SK-N-SH (cell line): ENCODE results near the gene WDR41. TPM values are rescaled to one million over a fixed set of nuclear protein-coding genes. Genes with fewer than 3 reads are reported as not detected.

Experiments used
- CTCF ChIA-PET: fragments of 300-600, 350-600 bp; formaldehyde crosslinking; extraction: SDS; loops from one replicate; lab custom pipeline; 2021; lab: Yijun Ruan, JAX
- POLR2A ChIA-PET: fragments of 350-600 bp; sonication (Branson Sonifier 250); formaldehyde crosslinking; extraction: SDS; loops from one replicate; lab custom pipeline; 2020; ENCODE audit warnings: antibody characterized with exemption, inconsistent platforms; lab: Yijun Ruan, JAX
- DNase-seq: peaks from one replicate; pipeline ENCODE4 v3.0.0; 2012
- H2AFZ ChIP-seq: fragments of 200-600 bp; sonication (generic); 2 replicates; pipeline ENCODE4 v1.8.1; 2016; ENCODE audit warnings: antibody characterized with exemption, mild to moderate bottlenecking, low read depth
- H3F3A ChIP-seq: fragments of 200-600 bp; sonication (generic); replicated peaks from 2 replicates; pipeline ENCODE3; 2016; ENCODE audit warnings: antibody characterized with exemption, mild to moderate bottlenecking; ENCODE audit not compliant: insufficient read depth
- H3K27ac ChIP-seq, 2 experiments: fragments of 200-500 bp in 1 of 2; fragments of 200-600 bp in 1 of 2; sonication (Bioruptor generic) in 1 of 2; sonication (generic), shearing (Covaris generic) in 1 of 2; 2 replicates each; pipeline versions ENCODE4 v1.5.1 to v1.6.1; 2014 to 2016; ENCODE audit warnings: low read depth in 2 of 2, inconsistent platforms in 1 of 2, low read length in 1 of 2, mild to moderate bottlenecking in 1 of 2, mixed read lengths in 1 of 2
- H3K27me3 ChIP-seq: fragments of 200-600 bp; sonication (generic), shearing (Covaris generic); 2 replicates; pipeline ENCODE4 v1.6.1; 2016; ENCODE audit warnings: mixed run types; ENCODE audit not compliant: insufficient read depth
- H3K36me3 ChIP-seq, 2 experiments: fragments of 200-500 bp in 1 of 2; fragments of 200-600 bp in 1 of 2; sonication (Bioruptor generic) in 1 of 2; sonication (generic) in 1 of 2; replicated peaks in 1 of 2; 2 replicates each; pipeline versions ENCODE3 to v1.5.1; 2014 to 2016; ENCODE audit warnings: low read length in 1 of 2, mild to moderate bottlenecking in 1 of 2; ENCODE audit not compliant: insufficient read depth in 2 of 2, control insufficient read depth in 1 of 2
- H3K4me1 ChIP-seq, 2 experiments: fragments of 200-500 bp in 1 of 2; fragments of 200-600 bp in 1 of 2; sonication (Bioruptor generic) in 1 of 2; sonication (generic), shearing (Covaris generic) in 1 of 2; 2 replicates each; pipeline versions ENCODE4 v1.5.1 to v1.6.1; 2014 to 2016; ENCODE audit warnings: low read depth in 1 of 2, low read length in 1 of 2, mixed run types in 1 of 2; ENCODE audit not compliant: insufficient read depth in 2 of 2, control insufficient read depth in 1 of 2
- H3K4me2 ChIP-seq: fragments of 200-600 bp; sonication (generic), shearing (Covaris generic); 2 replicates; pipeline ENCODE4 v1.6.1; 2017; ENCODE audit warnings: mixed run types
- H3K4me3 ChIP-seq, 2 experiments: fragments of 200-500 bp in 1 of 2; fragments of 200-600 bp in 1 of 2; sonication (Bioruptor generic) in 1 of 2; sonication (generic), shearing (Covaris generic) in 1 of 2; 2 replicates each; pipeline versions ENCODE4 v1.5.1 to v1.8.1; 2014 to 2016; ENCODE audit warnings: low read depth in 2 of 2, inconsistent platforms in 1 of 2, low read length in 1 of 2, mild to moderate bottlenecking in 1 of 2, mixed read lengths in 1 of 2, moderate library complexity in 1 of 2
- H3K79me2 ChIP-seq: fragments of 200-600 bp; sonication (generic); 2 replicates; pipeline ENCODE4 v1.8.1; 2017; ENCODE audit warnings: mild to moderate bottlenecking; ENCODE audit not compliant: insufficient read depth
- H3K9ac ChIP-seq: fragments of 200-600 bp; sonication (generic); 2 replicates; pipeline ENCODE4 v1.6.1; 2017; ENCODE audit warnings: mixed run types
- H3K9me2 ChIP-seq: fragments of 200-600 bp; sonication (generic); 2 replicates; pipeline ENCODE4 v1.6.1; 2017; ENCODE audit warnings: mixed run types
- H3K9me3 ChIP-seq: fragments of 200-600 bp; sonication (generic); 2 replicates; pipeline ENCODE4 v1.6.1; 2017; ENCODE audit warnings: mixed run types, mild to moderate bottlenecking, moderate library complexity
- H4K20me1 ChIP-seq: fragments of 200-600 bp; sonication (generic); 2 replicates; pipeline ENCODE4 v1.6.1; 2017; ENCODE audit warnings: mild to moderate bottlenecking, mixed run types; ENCODE audit not compliant: insufficient read depth
- CTCF ChIP-seq: fragments of 200-600 bp; sonication (generic); IDR thresholded peaks from 2 replicates; pipeline ENCODE4 v1.6.1; 2017; ENCODE audit warnings: antibody characterized with exemption, mild to moderate bottlenecking, moderate library complexity
- FOSL2 ChIP-seq: IDR thresholded peaks from 2 replicates; pipeline ENCODE4 v1.4.0; 2012; ENCODE audit warnings: low read depth, mild to moderate bottlenecking, moderate library complexity, borderline replicate concordance
- GATA2 ChIP-seq: sonication (generic); formaldehyde crosslinking; IDR thresholded peaks from 2 replicates; pipeline ENCODE4 v1.5.0; 2020; ENCODE audit warnings: mild to moderate bottlenecking, missing genetic modification reagents
- IRF3 ChIP-seq: fragments of 150-350 bp; IDR thresholded peaks from 2 replicates; pipeline ENCODE4 v1.6.1; 2016; ENCODE audit warnings: mild to moderate bottlenecking, low read depth, low read length
- MXI1 ChIP-seq: IDR thresholded peaks from 2 replicates; pipeline ENCODE4 v1.6.1; 2012; ENCODE audit warnings: mild to moderate bottlenecking, low read depth, low read length, improper control_type of control experiment
- PBX3 ChIP-seq: IDR thresholded peaks from 2 replicates; pipeline ENCODE4; 2012
- POLR2AphosphoS5 ChIP-seq: IDR thresholded peaks from 2 replicates; pipeline ENCODE4 v1.6.1; 2012; ENCODE audit warnings: low read depth, low read length
- RAD21 ChIP-seq: IDR thresholded peaks from 2 replicates; pipeline ENCODE4 v1.6.1; 2012; ENCODE audit warnings: mild to moderate bottlenecking, low read length
- RCOR1 ChIP-seq: fragments of 150-350 bp; IDR thresholded peaks from 2 replicates; pipeline ENCODE4 v1.6.1; 2017; ENCODE audit warnings: antibody characterized with exemption, low read length
- REST ChIP-seq: IDR thresholded peaks from 2 replicates; pipeline ENCODE4 v1.6.1; 2012; ENCODE audit warnings: mild to moderate bottlenecking, low read depth, low read length, moderate library complexity
- RXRA ChIP-seq: IDR thresholded peaks from 2 replicates; pipeline ENCODE4 v1.4.0; 2012; ENCODE audit warnings: low read depth, mild to moderate bottlenecking, borderline replicate concordance
- USF2 ChIP-seq: fragments of 150-350 bp; IDR thresholded peaks from 2 replicates; pipeline ENCODE4 v1.6.1; 2017; ENCODE audit warnings: antibody characterized with exemption, low read length, low read depth, borderline replicate concordance
- WGBS: methylation state at CpG from one replicate; pipeline ENCODE4 v1.1.6; 2017; ENCODE audit warnings: low lambda C conversion rate; 5-methylcytosine and 5-hydroxymethylcytosine counted together
- polyA plus RNA-seq, 3 experiments: library from polyadenylated mRNA; depleted of rRNA; stranded (reverse); fragments of >200 nt; gene quantifications; 2 replicates each; pipeline ENCODE4 v1.2.3, GENCODE V29; 2012

The WDR41 gene
- polyA plus RNA-seq, 1 of the 3 experiments (the other 2 are of a cell fraction): 17.2 TPM

- Histone ChIP-seq H3K36me3 (no peaks in the 10 kb centered on the region), H3K9ac (no peak overlapping the region), H3K9me3 (no peaks in the 10 kb centered on the region), H3K27ac (no peak overlapping the region), H4K20me1 (no peaks in the 10 kb centered on the region), H2AFZ (no peak overlapping the region), H3K9me2 (no peaks in the 10 kb centered on the region), H3K79me2 (no peaks in the 10 kb centered on the region), H3K27me3 (no peaks in the 10 kb centered on the region; the same call in 1 of the 2 replicates), H3K4me2 (no peak overlapping the region), H3F3A (no peaks in the 10 kb centered on the region), H3K4me3 (no peak overlapping the region), H3K4me1 (no peaks in the 10 kb centered on the region)
- 51% methylated on average over 2 of the region's 2 CpGs for WGBS
- ChIA-PET POLR2A (no interaction called here), CTCF (interaction anchor here (0.7 to 4.2 kb wide), 7 partner anchors 24 to 494 kb away, joined by 3 to 17 read pairs (median 3); partner anchors contain the start of gene WDR41)
- TF ChIP-seq FOSL2 (no peak), CTCF (peak; percentile 46), RAD21 (peak; percentile 51)
- peak; percentile 14 for DNase-seq
Observed at GRCh38 chr5:77518304-77518703, 26.2 kb upstream of the WDR41 start.

GRCh38 chr5:77514457-77514856, 22.3 kb upstream of the WDR41 start:
- no peak overlapping the region for H3K9ac ChIP-seq
- CTCF ChIA-PET: no interaction called here
- no peaks in the 10 kb centered on the region for H3K36me3 ChIP-seq
- H3K4me2 ChIP-seq: no peak overlapping the region
- no peak overlapping the region for H3K27ac ChIP-seq
- H3K4me1 ChIP-seq: no peaks in the 10 kb centered on the region
- DNase-seq: no peak
- no peaks in the 10 kb centered on the region for H3K9me3 ChIP-seq
- H3K4me3 ChIP-seq: no peak overlapping the region
- H3K27me3 ChIP-seq: no peaks in the 10 kb centered on the region
- H4K20me1 ChIP-seq: no peaks in the 10 kb centered on the region
- 52% methylated on average over 1 of the region's 1 CpG for WGBS
- POLR2A ChIA-PET: no interaction called here
- H3K9me2 ChIP-seq: no peaks in the 10 kb centered on the region
- H2AFZ ChIP-seq: no peak overlapping the region
- H3K79me2 ChIP-seq: no peaks in the 10 kb centered on the region
- TF ChIP-seq USF2 (no peak), IRF3 (no peak), PBX3 (no peak), RCOR1 (no peak), REST (no peak), RXRA (no peak), GATA2 (CRISPR knock-in tag) (no peak), CTCF (no peak), MXI1 (no peak), POLR2AphosphoS5 (no peak)
- no peaks in the 10 kb centered on the region for H3F3A ChIP-seq
